ENCODE measurements around the gene TNFSF9. TPM values are rescaled to one million over a fixed set of nuclear protein-coding genes. Genes with fewer than 3 reads are reported as not detected.
"Not testable (repeated sequence)": the region's sequence is repeated elsewhere in the genome, so short reads cannot be mapped to it uniquely, and the experiment has no call there.

TNFSF9 gene
- total RNA-seq, 2 experiments from 2014 or later = 5.1 to 6.3 TPM

GRCh38 chr19:6501740-6502648, 28.8 kb upstream of the TNFSF9 start, which contains the start of gene TUBB4A:
TSS of gene TUBB4A (minus strand) at chr19:6502309. CDS start at chr19:6502212, 97 bp downstream.
- POLR2A ChIA-PET = interaction anchor here (0.8 kb wide), 1 partner anchor 21 kb away, joined by 4 read pairs; the partner anchor contains the start of gene DENND1C
- CTCF ChIA-PET = interaction anchor here (0.9 kb wide), 1 partner anchor 362 kb away, joined by 3 read pairs; no protein-coding TSS in a partner anchor

GRCh38 chr19:6503407-6504201, 27.2 kb upstream of the TNFSF9 start:
- ChIA-PET CTCF (interaction anchor here (0.7 to 1.4 kb wide), 7 partner anchors 11 to 359 kb away, joined by 3 to 4 read pairs (median 3); partner anchors contain the start of gene ALKBH7), POLR2A (interaction anchor here (0.6 kb wide), 2 partner anchors 22 to 87 kb away, joined by 3 read pairs; partner anchors contain the start of gene DENND1C)

- CTCF ChIA-PET, POLR2A ChIA-PET: not testable (repeated sequence)
Measured at GRCh38 chr19:6508028-6508771, 22.6 kb upstream of the TNFSF9 start.

GRCh38 chr19:6509118-6509971, 21.5 kb upstream of the TNFSF9 start:
- ChIA-PET CTCF (no interaction called here), POLR2A (no interaction called here)

- POLR2A ChIA-PET = interaction anchor here (0.5 kb wide), 1 partner anchor 31 kb away, joined by 7 read pairs; no protein-coding TSS in a partner anchor
- CTCF ChIA-PET = interaction anchor here (0.7 kb wide), 1 partner anchor 49 kb away, joined by 3 read pairs; no protein-coding TSS in a partner anchor
Measured at GRCh38 chr19:6510618-6511017, 20.2 kb upstream of the TNFSF9 start.

- ChIA-PET POLR2A (no interaction called here), CTCF (no interaction called here)
Measured at GRCh38 chr19:6514089-6514488, 16.7 kb upstream of the TNFSF9 start.

- ChIA-PET POLR2A (no interaction called here), CTCF (interaction anchor here (0.6 kb wide), 1 partner anchor 65 kb away, joined by 3 read pairs; no protein-coding TSS in a partner anchor)
Measured at GRCh38 chr19:6514926-6515544, 15.8 kb upstream of the TNFSF9 start.

- POLR2A ChIA-PET = interaction anchor here (0.6 kb wide), 1 partner anchor 17 kb away, joined by 3 read pairs; no protein-coding TSS in a partner anchor
- CTCF ChIA-PET = interaction anchor here (0.6 to 2.2 kb wide), 33 partner anchors 11 to 352 kb away, joined by 3 to 15 read pairs (median 4); partner anchors contain the start of genes DENND1C and TRIP10
Measured at GRCh38 chr19:6516018-6516658, 14.7 kb upstream of the TNFSF9 start.

GRCh38 chr19:6516659-6517291, 14.1 kb upstream of the TNFSF9 start:
- ChIA-PET CTCF (interaction anchor here (0.6 to 2.2 kb wide), 34 partner anchors 12 to 351 kb away, joined by 3 to 15 read pairs (median 4); partner anchors contain the start of genes DENND1C and TRIP10), POLR2A (interaction anchor here (0.6 to 0.7 kb wide), 2 partner anchors 16 to 86 kb away, joined by 3 read pairs; no protein-coding TSS in a partner anchor)

- CTCF ChIA-PET = interaction anchor here (0.7 to 2.2 kb wide), 9 partner anchors 13 to 428 kb away, joined by 3 to 11 read pairs (median 3); no protein-coding TSS in a partner anchor
- POLR2A ChIA-PET = no interaction called here
Measured at GRCh38 chr19:6518145-6518911, 12.5 kb upstream of the TNFSF9 start.

- ChIA-PET CTCF (interaction anchor here (1.1 to 1.7 kb wide), 3 partner anchors 17 to 344 kb away, joined by 3 to 4 read pairs (median 3); no protein-coding TSS in a partner anchor), POLR2A (no interaction called here)
Measured at GRCh38 chr19:6519289-6519688, 11.5 kb upstream of the TNFSF9 start.

GRCh38 chr19:6521718-6522646, 8.8 kb upstream of the TNFSF9 start:
- CTCF ChIA-PET = interaction anchor here (0.6 to 1.9 kb wide), 6 partner anchors 9 to 341 kb away, joined by 3 to 5 read pairs (median 3); partner anchors contain the start of gene TNFSF9
- POLR2A ChIA-PET = interaction anchor here (0.6 to 1.5 kb wide), 3 partner anchors 9 to 163 kb away, joined by 3 to 6 read pairs (median 5); partner anchors contain the start of gene TNFSF9

- POLR2A ChIA-PET = interaction anchor here (0.6 to 1.5 kb wide), 2 partner anchors 8 to 17 kb away, joined by 3 to 5 read pairs; partner anchors contain the start of gene TNFSF9
- CTCF ChIA-PET = interaction anchor here (0.6 to 1.9 kb wide), 5 partner anchors 8 to 341 kb away, joined by 3 to 5 read pairs (median 3); partner anchors contain the start of gene TNFSF9
Measured at GRCh38 chr19:6522712-6523111, 8.1 kb upstream of the TNFSF9 start.

GRCh38 chr19:6524311-6524710, 6.5 kb upstream of the TNFSF9 start:
- ChIA-PET POLR2A (interaction anchor here (0.6 kb wide), 1 partner anchor 424 kb away, joined by 4 read pairs; no protein-coding TSS in a partner anchor), CTCF (interaction anchor here (0.9 kb wide), 1 partner anchor 109 kb away, joined by 3 read pairs; no protein-coding TSS in a partner anchor)

All from activated CD8-positive, alpha-beta memory T cell treated with anti-CD3 and anti-CD28 coated beads for 36 hours (primary cell).